ENCODE measurements around the gene XPNPEP1.
A peak's percentile ranks its signal among the peaks of the same experiment; 100 is the strongest.

XPNPEP1 gene

DNA sequence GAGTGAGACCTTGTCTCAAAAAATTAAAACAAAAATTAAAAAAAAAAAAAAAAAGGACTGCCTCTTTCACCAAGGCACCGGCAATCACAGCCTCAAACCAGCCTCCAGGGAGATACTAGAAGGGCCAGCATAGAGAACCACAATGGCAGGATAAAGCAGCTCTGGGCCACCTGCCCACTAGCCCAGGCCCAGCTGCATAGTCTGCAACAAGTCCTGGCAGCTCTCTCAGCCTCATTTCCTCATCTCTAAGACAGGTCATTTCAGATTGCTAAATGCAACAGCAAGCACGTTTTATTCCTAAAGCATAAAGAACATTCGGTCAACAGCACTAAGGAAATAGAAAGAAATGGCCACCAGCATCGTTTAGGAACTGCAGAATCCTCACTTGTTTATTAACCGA lies 28.8 kb downstream of the XPNPEP1 start:
- H3K4me2 ChIP-seq: peak overlapping the region; percentile 14 to 59 (median 32); a peak in 18 of 22 replicates
- H3K9ac ChIP-seq: 0 out of 22 replicates have a peak overlapping the region, but pooled peaks of 1 of the 11 experiments have one; percentile 30
- H4K20me1 ChIP-seq: peaks cover 0 to 61% (median 26%) of the 10 kb centered on the region in 11 experiments; a peak in 16 of 22 replicates
- TF ChIP-seq Cebpa-rat (IDR thresholded peaks at IDR 0.05): 0 out of 22 replicates have a peak, but pooled peaks of 1 of the 11 experiments have one; percentile 5
- no peaks in the 10 kb centered on the region for H3K27me3 ChIP-seq
- H3K27ac ChIP-seq: peak overlapping the region in 4 of 11 experiments; percentile 12 to 58 (median 42); a peak in 4 of 22 replicates
- H3K36me3 ChIP-seq: peaks cover 60 to 92% (median 72%) of the 10 kb centered on the region in 11 experiments
- peaks cover 23 to 64% (median 38%) of the 10 kb centered on the region in 10 experiments for H3K4me1 ChIP-seq
- 0 out of 22 replicates have a peak, but pooled peaks cover 0 to 8% (median 0%) of the 10 kb centered on the region in 11 experiments for H3K9me3 ChIP-seq (replicated peaks in 1 of 11)
- no peak overlapping the region for H3K4me3 ChIP-seq

DNA sequence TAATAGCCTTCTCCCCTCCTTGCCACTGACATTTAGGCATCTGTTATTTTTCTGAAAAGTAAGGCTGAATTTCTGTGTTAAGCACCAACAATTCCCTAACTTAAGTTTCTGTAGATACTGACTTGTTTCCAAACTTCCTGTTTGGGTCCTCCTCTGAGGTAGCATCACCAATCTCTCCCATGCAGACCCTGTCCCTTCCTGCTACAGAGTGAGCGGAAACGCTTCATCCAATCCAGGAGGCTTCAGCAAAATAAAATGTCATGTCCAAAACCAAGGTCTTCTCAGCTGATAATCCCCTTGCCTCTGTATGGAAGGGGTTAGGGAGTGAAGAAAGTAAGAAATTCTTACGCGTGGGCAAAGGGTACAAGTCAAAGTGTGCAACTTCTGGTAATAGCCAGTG lies 29.9 kb downstream of the XPNPEP1 start:
- TF ChIP-seq Cebpa-rat (IDR thresholded peaks at IDR 0.05): no peak
- no peaks in the 10 kb centered on the region for H3K9me3 ChIP-seq (replicated peaks in 1 of 11)
- peak overlapping the region in 1 of 11 experiments; percentile 30; a peak in 1 of 22 replicates for H3K9ac ChIP-seq
- H3K27me3 ChIP-seq: no peaks in the 10 kb centered on the region
- H3K36me3 ChIP-seq: peaks cover 58 to 92% (median 72%) of the 10 kb centered on the region in 11 experiments
- H3K4me3 ChIP-seq: no peak overlapping the region
- peak overlapping the region in 3 of 11 experiments; percentile 12 to 20 (median 14); a peak in 2 of 22 replicates for H3K4me2 ChIP-seq
- peaks cover 0 to 57% (median 26%) of the 10 kb centered on the region in 11 experiments; a peak in 16 of 22 replicates for H4K20me1 ChIP-seq
- peaks cover 23 to 56% (median 38%) of the 10 kb centered on the region in 10 experiments for H3K4me1 ChIP-seq
- H3K27ac ChIP-seq: peak overlapping the region in 2 of 11 experiments; percentile 9 to 53; a peak in 2 of 22 replicates

DNA sequence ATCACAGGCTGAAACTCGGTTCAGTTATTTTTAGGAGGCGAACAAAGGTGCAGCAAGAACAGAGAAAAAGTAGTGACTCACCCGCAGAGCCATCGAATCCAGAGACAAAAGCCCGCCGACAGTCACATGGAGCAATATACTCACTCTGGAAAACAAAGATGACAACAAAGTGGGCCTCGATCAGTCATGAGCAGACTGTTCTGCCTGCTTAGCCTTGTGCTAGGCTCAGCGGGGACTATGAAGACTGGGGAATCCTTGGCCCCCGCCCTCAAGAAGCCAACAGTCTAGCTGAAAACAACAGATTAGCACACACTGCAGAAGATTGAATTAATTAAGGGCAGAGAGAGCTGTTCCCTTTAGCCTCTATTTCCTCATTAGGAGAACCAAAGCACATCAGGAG lies 30.4 kb downstream of the XPNPEP1 start:
- H3K9ac ChIP-seq: peak overlapping the region in 1 of 11 experiments; percentile 30; a peak in 1 of 22 replicates
- TF ChIP-seq Cebpa-rat (IDR thresholded peaks at IDR 0.05): no peak
- peaks cover 58 to 92% (median 72%) of the 10 kb centered on the region in 11 experiments for H3K36me3 ChIP-seq
- peaks cover 23 to 56% (median 38%) of the 10 kb centered on the region in 10 experiments for H3K4me1 ChIP-seq
- no peaks in the 10 kb centered on the region for H3K27me3 ChIP-seq
- H3K4me2 ChIP-seq: peak overlapping the region in 3 of 11 experiments; percentile 12 to 20 (median 14); a peak in 2 of 22 replicates
- no peak overlapping the region for H3K4me3 ChIP-seq
- peaks cover 0 to 53% (median 26%) of the 10 kb centered on the region in 11 experiments; a peak in 16 of 22 replicates for H4K20me1 ChIP-seq
- H3K27ac ChIP-seq: 0 out of 22 replicates have a peak overlapping the region, but pooled peaks of 1 of the 11 experiments have one; percentile 22
- H3K9me3 ChIP-seq (replicated peaks in 1 of 11): no peaks in the 10 kb centered on the region

DNA sequence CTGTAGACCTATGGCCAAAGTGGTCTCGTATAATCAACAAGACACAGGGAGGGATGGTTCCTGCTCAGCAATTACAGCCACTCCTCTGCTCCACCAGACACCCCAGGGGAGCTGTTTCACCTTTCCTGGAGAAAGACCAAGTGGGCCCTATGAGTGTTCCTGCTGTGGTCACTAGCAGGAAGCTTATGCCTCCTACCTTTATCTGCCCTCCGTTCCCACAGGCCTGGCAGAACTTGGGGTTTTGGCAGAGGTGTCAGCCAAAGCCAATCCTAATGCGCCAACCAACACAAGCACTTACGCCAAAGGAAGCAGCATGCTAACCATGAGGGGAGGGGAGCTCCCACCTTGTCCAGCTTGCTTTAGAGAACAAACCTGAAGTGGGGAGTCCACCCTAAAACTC lies 31.2 kb downstream of the XPNPEP1 start:
- peaks cover 60 to 92% (median 72%) of the 10 kb centered on the region in 11 experiments for H3K36me3 ChIP-seq
- H3K4me2 ChIP-seq: peak overlapping the region in 2 of 11 experiments; percentile 9 to 18; a peak in 1 of 22 replicates

DNA sequence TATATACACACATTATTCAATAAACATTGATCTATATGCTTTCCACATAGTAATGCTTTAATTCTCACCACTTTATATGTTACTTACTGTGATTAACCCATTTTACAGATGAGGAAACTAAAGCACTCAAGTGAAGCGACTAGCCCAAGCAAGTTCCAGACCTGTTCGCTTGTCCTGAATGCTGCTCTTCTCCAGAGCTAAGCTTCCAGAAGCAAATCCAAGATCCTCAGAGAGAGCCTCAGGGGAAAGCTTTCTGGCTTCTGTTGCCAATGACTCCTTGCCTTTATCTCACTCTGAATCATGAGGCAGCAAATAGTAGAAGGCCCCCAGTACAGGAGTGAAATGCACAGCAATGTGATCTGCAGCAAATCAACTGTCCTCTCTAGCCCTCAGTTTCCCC lies 32.2 kb downstream of the XPNPEP1 start:
- no peak overlapping the region for H3K27ac ChIP-seq
- H3K4me1 ChIP-seq: peaks cover 23 to 61% (median 44%) of the 10 kb centered on the region in 10 experiments
- H3K4me3 ChIP-seq: no peak overlapping the region
- H3K27me3 ChIP-seq: no peaks in the 10 kb centered on the region
- no peak overlapping the region for H3K9ac ChIP-seq
- TF ChIP-seq Cebpa-rat (IDR thresholded peaks at IDR 0.05): no peak
- no peaks in the 10 kb centered on the region for H3K9me3 ChIP-seq (replicated peaks in 1 of 11)
- no peak overlapping the region for H3K4me2 ChIP-seq
- peaks cover 0 to 55% (median 24%) of the 10 kb centered on the region in 11 experiments; a peak in 16 of 22 replicates for H4K20me1 ChIP-seq
- H3K36me3 ChIP-seq: peaks cover 69 to 92% (median 75%) of the 10 kb centered on the region in 11 experiments

More for the DNA sequence above, 31.2 kb downstream of the XPNPEP1 start:
- H3K4me1 ChIP-seq: peaks cover 23 to 58% (median 39%) of the 10 kb centered on the region in 10 experiments
- no peak overlapping the region for H3K9ac ChIP-seq
- no peak for TF ChIP-seq Cebpa-rat (IDR thresholded peaks at IDR 0.05)
- H3K4me3 ChIP-seq: no peak overlapping the region
- H3K9me3 ChIP-seq (replicated peaks in 1 of 11): no peaks in the 10 kb centered on the region
- peaks cover 0 to 52% (median 26%) of the 10 kb centered on the region in 11 experiments; a peak in 16 of 22 replicates for H4K20me1 ChIP-seq
- 0 out of 22 replicates have a peak overlapping the region, but pooled peaks of 2 of the 11 experiments have one; percentile 11 to 13 for H3K27ac ChIP-seq
- no peaks in the 10 kb centered on the region for H3K27me3 ChIP-seq

DNA sequence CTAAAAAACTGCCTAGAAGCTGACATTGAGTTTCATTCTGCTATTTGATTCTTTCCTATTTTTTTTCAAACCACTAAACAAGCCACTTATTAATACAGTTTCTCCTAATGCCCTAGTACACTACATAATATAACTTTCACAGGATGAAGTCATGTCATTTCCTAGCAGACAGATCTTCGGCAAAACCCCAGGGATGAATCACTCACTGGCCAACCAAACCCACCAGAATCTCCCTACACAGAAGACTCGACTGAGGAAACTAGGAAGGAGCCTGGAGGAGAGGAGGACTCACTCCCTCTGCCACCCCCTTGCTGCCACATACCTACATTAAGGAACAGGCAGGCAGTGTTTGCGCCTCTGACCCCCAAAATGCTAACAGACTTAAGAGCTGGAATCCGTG lies 33.4 kb downstream of the XPNPEP1 start:
- Histone ChIP-seq H4K20me1 (peaks cover 0 to 51% (median 14%) of the 10 kb centered on the region in 11 experiments; a peak in 13 of 22 replicates), H3K27ac (no peak overlapping the region), H3K9me3 (replicated peaks in 1 of 11) (no peaks in the 10 kb centered on the region), H3K27me3 (no peaks in the 10 kb centered on the region), H3K9ac (no peak overlapping the region; a peak in 1 of 22 replicates), H3K4me2 (peak overlapping the region in 2 of 11 experiments; percentile 34 to 36; a peak in 3 of 22 replicates), H3K36me3 (peaks cover 75 to 95% (median 82%) of the 10 kb centered on the region in 11 experiments), H3K4me1 (peaks cover 11 to 58% (median 39%) of the 10 kb centered on the region in 10 experiments), H3K4me3 (no peak overlapping the region)
- TF ChIP-seq Cebpa-rat (IDR thresholded peaks at IDR 0.05): no peak

DNA sequence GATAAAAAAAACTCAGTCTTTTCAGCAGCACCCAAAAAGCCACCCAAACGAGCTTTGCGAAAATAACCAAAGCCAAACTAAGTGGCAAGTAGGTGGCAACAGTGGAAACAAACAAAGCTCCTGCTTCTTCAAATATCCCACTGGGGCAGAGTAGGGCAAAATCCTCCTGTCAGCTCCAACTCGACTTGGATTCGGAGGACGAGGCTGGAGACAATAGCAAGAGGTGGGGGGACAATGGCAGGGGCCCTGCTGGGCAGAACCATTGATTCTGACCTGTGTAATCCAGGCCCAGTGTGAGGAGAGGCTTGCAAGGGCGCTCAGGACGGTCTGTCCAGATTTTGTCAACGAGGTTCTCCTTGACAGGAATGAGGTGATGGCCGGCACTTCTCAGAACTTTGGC lies 35.5 kb downstream of the XPNPEP1 start:
- Histone ChIP-seq H3K27ac (no peak overlapping the region), H4K20me1 (peaks cover 0 to 34% (median 0%) of the 10 kb centered on the region in 11 experiments; a peak in 7 of 22 replicates), H3K4me2 (no peak overlapping the region), H3K36me3 (peaks cover 79 to 96% (median 88%) of the 10 kb centered on the region in 11 experiments), H3K4me1 (peaks cover 6 to 49% (median 27%) of the 10 kb centered on the region in 10 experiments), H3K4me3 (no peak overlapping the region), H3K27me3 (no peaks in the 10 kb centered on the region), H3K9me3 (replicated peaks in 1 of 11) (no peaks in the 10 kb centered on the region), H3K9ac (no peak overlapping the region; a peak in 1 of 22 replicates)
- no peak for TF ChIP-seq Cebpa-rat (IDR thresholded peaks at IDR 0.05)

DNA sequence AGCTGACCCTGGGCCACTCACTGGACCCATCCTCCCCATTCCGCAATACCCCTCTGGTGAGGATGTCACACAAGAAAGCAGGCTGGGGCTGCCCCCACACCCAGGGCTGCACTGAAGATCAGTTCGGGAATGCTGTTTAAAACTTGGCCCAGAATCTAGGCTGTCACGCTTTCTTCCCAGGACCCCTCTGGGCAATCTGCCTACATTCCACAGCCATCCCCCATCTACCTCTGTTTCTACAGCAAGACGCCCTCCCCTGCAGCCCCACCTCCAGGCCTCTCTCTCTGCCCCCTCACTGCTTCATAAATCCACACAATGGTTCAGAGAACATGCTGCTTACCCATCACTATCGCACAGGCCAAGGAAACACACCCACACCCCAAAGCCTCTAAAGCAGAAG lies 36.1 kb downstream of the XPNPEP1 start:
- Histone ChIP-seq H4K20me1 (peaks cover 0 to 30% (median 0%) of the 10 kb centered on the region in 11 experiments; a peak in 6 of 22 replicates), H3K27ac (0 out of 22 replicates have a peak overlapping the region, but pooled peaks of 1 of the 11 experiments have one; percentile 2), H3K9ac (peak overlapping the region in 1 of 11 experiments; percentile 12; a peak in 1 of 22 replicates), H3K9me3 (replicated peaks in 1 of 11) (no peaks in the 10 kb centered on the region), H3K4me1 (peaks cover 6 to 44% (median 26%) of the 10 kb centered on the region in 10 experiments), H3K36me3 (peaks cover 80 to 96% (median 88%) of the 10 kb centered on the region in 11 experiments), H3K4me2 (no peak overlapping the region), H3K27me3 (no peaks in the 10 kb centered on the region), H3K4me3 (no peak overlapping the region)
- TF ChIP-seq Cebpa-rat (IDR thresholded peaks at IDR 0.05): no peak

DNA sequence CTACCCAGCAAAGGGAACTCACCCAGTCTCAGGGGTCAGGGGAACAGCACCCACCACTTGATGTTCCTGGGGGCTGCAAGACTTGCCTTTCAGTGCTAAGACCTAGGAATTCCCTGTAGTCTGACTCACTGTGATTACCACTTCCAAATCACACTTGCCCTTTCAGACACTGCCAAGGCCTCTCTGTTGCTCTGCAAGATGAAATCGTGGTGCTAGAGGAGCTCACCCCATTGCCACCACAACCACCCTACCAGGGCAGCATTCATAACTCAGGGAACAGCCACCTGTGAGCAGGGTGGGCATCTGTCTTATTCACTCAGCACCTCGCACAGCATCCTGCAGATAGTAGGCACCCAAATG lies 36.5 kb downstream of the XPNPEP1 start:
- Histone ChIP-seq H3K27me3 (no peaks in the 10 kb centered on the region), H4K20me1 (peaks cover 0 to 25% (median 0%) of the 10 kb centered on the region in 11 experiments; a peak in 5 of 22 replicates), H3K9ac (peak overlapping the region in 2 of 11 experiments; percentile 12 to 15; a peak in 2 of 22 replicates), H3K9me3 (replicated peaks in 1 of 11) (no peaks in the 10 kb centered on the region), H3K27ac (0 out of 22 replicates have a peak overlapping the region, but pooled peaks of 1 of the 11 experiments have one; percentile 2), H3K4me1 (peaks cover 6 to 42% (median 23%) of the 10 kb centered on the region in 10 experiments), H3K4me3 (no peak overlapping the region), H3K36me3 (peaks cover 80 to 96% (median 88%) of the 10 kb centered on the region in 11 experiments), H3K4me2 (peak overlapping the region in 1 of 11 experiments; percentile 28; a peak in 1 of 22 replicates)
- no peak for TF ChIP-seq Cebpa-rat (IDR thresholded peaks at IDR 0.05)
